OCI-LY1 (cell line): ENCODE data around the gene TCL1B.

Experiments used
- EZH2 ChIP-seq: fragments of 200-600 bp; sonication (generic), shearing (Covaris generic); IDR thresholded peaks from 2 replicates; pipeline ENCODE4 v1.8.0; 2017; ENCODE audit warnings: borderline replicate concordance, mixed run types, mild to moderate bottlenecking, antibody characterized with exemption, low read length, moderate library complexity, mixed read lengths
- TF ChIP-seq, protein P1 (sequence below): fragments of 200-600 bp; sonication (generic), shearing (Covaris generic); IDR thresholded peaks from 2 replicates; pipeline ENCODE4 v1.5.1; 2017; ENCODE audit warnings: mild to moderate bottlenecking, antibody characterized with exemption, low read length, moderate library complexity, mixed read lengths

- TF ChIP-seq, protein P1, sequence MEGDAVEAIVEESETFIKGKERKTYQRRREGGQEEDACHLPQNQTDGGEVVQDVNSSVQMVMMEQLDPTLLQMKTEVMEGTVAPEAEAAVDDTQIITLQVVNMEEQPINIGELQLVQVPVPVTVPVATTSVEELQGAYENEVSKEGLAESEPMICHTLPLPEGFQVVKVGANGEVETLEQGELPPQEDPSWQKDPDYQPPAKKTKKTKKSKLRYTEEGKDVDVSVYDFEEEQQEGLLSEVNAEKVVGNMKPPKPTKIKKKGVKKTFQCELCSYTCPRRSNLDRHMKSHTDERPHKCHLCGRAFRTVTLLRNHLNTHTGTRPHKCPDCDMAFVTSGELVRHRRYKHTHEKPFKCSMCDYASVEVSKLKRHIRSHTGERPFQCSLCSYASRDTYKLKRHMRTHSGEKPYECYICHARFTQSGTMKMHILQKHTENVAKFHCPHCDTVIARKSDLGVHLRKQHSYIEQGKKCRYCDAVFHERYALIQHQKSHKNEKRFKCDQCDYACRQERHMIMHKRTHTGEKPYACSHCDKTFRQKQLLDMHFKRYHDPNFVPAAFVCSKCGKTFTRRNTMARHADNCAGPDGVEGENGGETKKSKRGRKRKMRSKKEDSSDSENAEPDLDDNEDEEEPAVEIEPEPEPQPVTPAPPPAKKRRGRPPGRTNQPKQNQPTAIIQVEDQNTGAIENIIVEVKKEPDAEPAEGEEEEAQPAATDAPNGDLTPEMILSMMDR: peak; percentile 99
- no peak for TF ChIP-seq EZH2
Observed at GRCh38 chr14:95683793-95684192, 2.4 kb upstream of the TCL1B start.
